Parathyroid adenoma (tissue), 2 donors: ENCODE results near the gene NEK6.

ENCODE experiments used
- H2AFZ ChIP-seq: fragments of 300-600 bp; sonication (generic); one replicate; pipeline ENCODE4 v1.7.0; 2017; ENCODE audit warnings: antibody characterized with exemption, mild to moderate bottlenecking
- H3K27ac ChIP-seq: fragments of 300-600 bp; sonication (generic); one replicate; pipeline ENCODE4 v1.7.0; 2017
- H3K27me3 ChIP-seq: fragments of 300-600 bp; sonication (generic); one replicate; pipeline ENCODE4 v1.7.0; 2017; ENCODE audit warnings: low read length; ENCODE audit not compliant: control insufficient read depth, insufficient read depth
- H3K36me3 ChIP-seq: fragments of 300-600 bp; sonication (generic); one replicate; pipeline ENCODE4 v1.7.0; 2017; ENCODE audit warnings: low read length; ENCODE audit not compliant: control insufficient read depth, insufficient read depth
- H3K4me1 ChIP-seq: fragments of 300-600 bp; sonication (generic); one replicate; pipeline ENCODE4 v1.7.0; 2017; ENCODE audit warnings: control low read depth
- H3K4me2 ChIP-seq: fragments of 300-600 bp; sonication (generic); one replicate; pipeline ENCODE4 v1.7.0; 2017; ENCODE audit warnings: low read length
- H3K4me3 ChIP-seq: fragments of 300-600 bp; sonication (generic); one replicate; pipeline ENCODE4 v1.7.0; 2017; ENCODE audit warnings: low read depth, low read length
- H3K79me2 ChIP-seq: fragments of 300-600 bp; sonication (generic); one replicate; pipeline ENCODE4 v1.7.0; 2017; ENCODE audit warnings: control low read depth
- H3K9ac ChIP-seq: fragments of 300-600 bp; sonication (generic); one replicate; pipeline ENCODE4 v1.7.0; 2017; ENCODE audit warnings: mild to moderate bottlenecking
- H3K9me3 ChIP-seq: fragments of 300-600 bp; sonication (generic); one replicate; pipeline ENCODE4 v1.7.0; 2017; ENCODE audit warnings: low read length; ENCODE audit not compliant: control insufficient read depth
- TF ChIP-seq, protein P1 (sequence below): fragments of 300-600 bp; sonication (generic); IDR thresholded peaks from one replicate; pipeline ENCODE4 v1.7.0; 2017; ENCODE audit warnings: antibody characterized with exemption, mild to moderate bottlenecking
- donor health status: primary hyperparathyroidism.

NEK6 gene

GRCh38 chr9:124270504-124271335 lies 13.0 kb downstream of the NEK6 start:
- Histone ChIP-seq H3K9me3 (no peaks in the 10 kb centered on the region), H2AFZ (no peak overlapping the region), H3K27ac (no peak overlapping the region), H3K36me3 (no peaks in the 10 kb centered on the region), H3K27me3 (no peaks in the 10 kb centered on the region), H3K79me2 (no peaks in the 10 kb centered on the region), H3K9ac (no peak overlapping the region), H3K4me2 (no peak overlapping the region), H3K4me3 (no peak overlapping the region), H3K4me1 (no peaks in the 10 kb centered on the region)
- TF ChIP-seq, protein P1, sequence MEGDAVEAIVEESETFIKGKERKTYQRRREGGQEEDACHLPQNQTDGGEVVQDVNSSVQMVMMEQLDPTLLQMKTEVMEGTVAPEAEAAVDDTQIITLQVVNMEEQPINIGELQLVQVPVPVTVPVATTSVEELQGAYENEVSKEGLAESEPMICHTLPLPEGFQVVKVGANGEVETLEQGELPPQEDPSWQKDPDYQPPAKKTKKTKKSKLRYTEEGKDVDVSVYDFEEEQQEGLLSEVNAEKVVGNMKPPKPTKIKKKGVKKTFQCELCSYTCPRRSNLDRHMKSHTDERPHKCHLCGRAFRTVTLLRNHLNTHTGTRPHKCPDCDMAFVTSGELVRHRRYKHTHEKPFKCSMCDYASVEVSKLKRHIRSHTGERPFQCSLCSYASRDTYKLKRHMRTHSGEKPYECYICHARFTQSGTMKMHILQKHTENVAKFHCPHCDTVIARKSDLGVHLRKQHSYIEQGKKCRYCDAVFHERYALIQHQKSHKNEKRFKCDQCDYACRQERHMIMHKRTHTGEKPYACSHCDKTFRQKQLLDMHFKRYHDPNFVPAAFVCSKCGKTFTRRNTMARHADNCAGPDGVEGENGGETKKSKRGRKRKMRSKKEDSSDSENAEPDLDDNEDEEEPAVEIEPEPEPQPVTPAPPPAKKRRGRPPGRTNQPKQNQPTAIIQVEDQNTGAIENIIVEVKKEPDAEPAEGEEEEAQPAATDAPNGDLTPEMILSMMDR, result no peak

DNA sequence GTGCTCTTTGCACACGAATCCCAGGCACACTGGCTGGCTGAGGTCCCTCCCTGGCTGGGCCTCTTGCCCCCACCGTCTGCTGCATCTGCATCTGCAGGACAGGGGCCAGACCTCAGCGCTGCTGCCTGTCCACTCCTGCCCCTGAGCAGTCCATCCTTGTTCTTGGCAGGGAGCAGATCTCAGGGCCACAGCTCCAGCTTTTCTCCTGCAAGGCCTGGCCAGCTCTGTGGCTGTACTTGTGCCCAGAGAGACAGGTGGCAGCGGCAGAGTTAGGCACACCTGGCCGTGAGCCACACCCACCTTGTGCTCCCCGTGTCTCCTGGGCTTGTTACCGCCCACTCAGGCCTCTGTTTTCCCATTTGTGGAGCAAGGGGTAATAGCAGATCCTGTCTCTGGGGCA lies 13.9 kb downstream of the NEK6 start:
- no peak overlapping the region for H3K27ac ChIP-seq
- H3K79me2 ChIP-seq, result no peaks in the 10 kb centered on the region
- H3K9me3 ChIP-seq, result no peaks in the 10 kb centered on the region
- TF ChIP-seq, protein P1, result no peak
- H3K9ac ChIP-seq, result no peak overlapping the region
- no peak overlapping the region for H3K4me2 ChIP-seq
- no peak overlapping the region for H3K4me3 ChIP-seq
- H2AFZ ChIP-seq, result no peak overlapping the region
- no peaks in the 10 kb centered on the region for H3K27me3 ChIP-seq
- H3K36me3 ChIP-seq, result no peaks in the 10 kb centered on the region
- H3K4me1 ChIP-seq, result no peaks in the 10 kb centered on the region

- Histone ChIP-seq H3K9ac (no peak overlapping the region), H3K27ac (no peak overlapping the region), H3K36me3 (no peaks in the 10 kb centered on the region), H3K4me3 (no peak overlapping the region), H3K4me1 (no peaks in the 10 kb centered on the region), H3K79me2 (no peaks in the 10 kb centered on the region), H2AFZ (no peak overlapping the region), H3K27me3 (no peaks in the 10 kb centered on the region), H3K9me3 (no peaks in the 10 kb centered on the region), H3K4me2 (no peak overlapping the region)
- TF ChIP-seq, protein P1, result no peak
Measured at GRCh38 chr9:124272118-124272517, 14.4 kb downstream of the NEK6 start.

GRCh38 chr9:124272979-124273378 lies 15.2 kb downstream of the NEK6 start:
- no peaks in the 10 kb centered on the region for H3K36me3 ChIP-seq
- no peak overlapping the region for H3K4me3 ChIP-seq
- H3K9ac ChIP-seq, result no peak overlapping the region
- no peaks in the 10 kb centered on the region for H3K79me2 ChIP-seq
- no peak overlapping the region for H2AFZ ChIP-seq
- H3K4me1 ChIP-seq, result no peaks in the 10 kb centered on the region
- H3K9me3 ChIP-seq, result no peaks in the 10 kb centered on the region
- H3K27me3 ChIP-seq, result no peaks in the 10 kb centered on the region
- no peak overlapping the region for H3K27ac ChIP-seq
- no peak overlapping the region for H3K4me2 ChIP-seq
- TF ChIP-seq, protein P1, result no peak
